HEK293 (cell line): Measurements from ENCODE around the gene ESR2.
A peak's percentile ranks its signal among the peaks of the same experiment; 100 is the strongest.

ENCODE experiments used
- CTCF ChIA-PET: fragments of 350-600 bp; formaldehyde crosslinking; extraction: SDS; loops from one replicate; lab custom pipeline; 2021; ENCODE audit warnings: antibody characterized with exemption; lab: Yijun Ruan, JAX
- POLR2A ChIA-PET: fragments of 300-600 bp; formaldehyde crosslinking; extraction: SDS; loops from one replicate; lab custom pipeline; 2020; ENCODE audit warnings: antibody characterized with exemption, inconsistent platforms; lab: Yijun Ruan, JAX
- H3K27ac ChIP-seq: fragments of 200-500 bp; sonication (Bioruptor generic); 2 replicates; pipeline ENCODE4 v1.5.1; 2014; ENCODE audit warnings: low read depth, low read length, control low read depth, inconsistent platforms; ENCODE audit errors: extremely low read depth
- H3K36me3 ChIP-seq, 2 experiments: fragments of 200-500 bp in 1 of 2; sonication (Bioruptor generic) in 1 of 2; 1 replicate in 1 of 2; 2 replicates in 1 of 2; pipeline ENCODE4 v1.5.1; 2014 to 2017; ENCODE audit warnings: inconsistent platforms in 2 of 2, low read length in 2 of 2; ENCODE audit not compliant: control insufficient read depth in 2 of 2, insufficient read depth in 1 of 2
- H3K4me1 ChIP-seq: fragments of 200-500 bp; sonication (Bioruptor generic); 2 replicates; pipeline ENCODE4 v1.5.1; 2014; ENCODE audit warnings: mild to moderate bottlenecking, low read length, inconsistent platforms; ENCODE audit not compliant: control insufficient read depth, insufficient read depth
- H3K4me3 ChIP-seq: 2 replicates; pipeline ENCODE4 v1.5.1; 2011; ENCODE audit warnings: low read depth, mild to moderate bottlenecking, control low read depth, low read length, moderate library complexity
- H3K9me3 ChIP-seq: fragments of 200-500 bp; sonication (Bioruptor generic); 2 replicates; pipeline ENCODE4 v1.5.1; 2014; ENCODE audit warnings: low read depth, low read length, inconsistent platforms; ENCODE audit not compliant: control insufficient read depth, insufficient read depth
- MEIS1 ChIP-seq: sonication (generic); formaldehyde crosslinking; IDR thresholded peaks from 2 replicates; pipeline ENCODE4 v1.8.1; 2022; ENCODE audit warnings: missing genetic modification reagents, mild to moderate bottlenecking, borderline replicate concordance
- MZF1 ChIP-seq: fragments of 450-650 bp; formaldehyde crosslinking; IDR thresholded peaks from 2 replicates; pipeline ENCODE4 v1.5.1; 2017; ENCODE audit warnings: missing biosample characterization, missing genetic modification characterization, borderline replicate concordance
- PRDM10 ChIP-seq: fragments of 450-650 bp; formaldehyde crosslinking; IDR thresholded peaks from 2 replicates; pipeline ENCODE4 v1.5.1; 2016; ENCODE audit warnings: missing biosample characterization, missing genetic modification characterization
- SCRT1 ChIP-seq: fragments of 450-650 bp; formaldehyde crosslinking; IDR thresholded peaks from 2 replicates; pipeline ENCODE4 v1.5.1; 2016; ENCODE audit warnings: missing biosample characterization, missing genetic modification characterization, borderline replicate concordance
- YY2 ChIP-seq: fragments of 450-650 bp; formaldehyde crosslinking; IDR thresholded peaks from 2 replicates; pipeline ENCODE4 v1.5.1; 2016; ENCODE audit warnings: missing biosample characterization, missing genetic modification characterization
- ZBTB17 ChIP-seq: fragments of 450-650 bp; formaldehyde crosslinking; IDR thresholded peaks from 2 replicates; pipeline ENCODE4 v1.5.1; 2016; ENCODE audit warnings: missing biosample characterization, missing genetic modification characterization
- ZBTB48 ChIP-seq: fragments of 450-650 bp; formaldehyde crosslinking; IDR thresholded peaks from 2 replicates; pipeline ENCODE4 v1.5.1; 2016; ENCODE audit warnings: missing biosample characterization, missing genetic modification characterization
- ZEB2 ChIP-seq: fragments of 450-650 bp; formaldehyde crosslinking; IDR thresholded peaks from 2 replicates; pipeline ENCODE4 v1.5.1; 2016; ENCODE audit warnings: missing biosample characterization, missing genetic modification characterization
- ZNF184 ChIP-seq: fragments of 450-650 bp; IDR thresholded peaks from 2 replicates; pipeline ENCODE4 v1.5.1; 2018; ENCODE audit warnings: missing biosample characterization, mild to moderate bottlenecking, missing genetic modification characterization
- ZNF362 ChIP-seq: fragments of 450-650 bp; formaldehyde crosslinking; IDR thresholded peaks from 2 replicates; pipeline ENCODE4 v1.5.1; 2016; ENCODE audit warnings: missing biosample characterization, missing genetic modification characterization
- ZNF48 ChIP-seq: fragments of 450-650 bp; formaldehyde crosslinking; IDR thresholded peaks from 2 replicates; pipeline ENCODE4 v1.5.1; 2016; ENCODE audit warnings: missing biosample characterization, missing genetic modification characterization
- ZNF521 ChIP-seq: fragments of 450-650 bp; formaldehyde crosslinking; IDR thresholded peaks from 2 replicates; pipeline ENCODE4 v1.5.1; 2017; ENCODE audit warnings: missing biosample characterization, mild to moderate bottlenecking, missing genetic modification characterization
- ZNF623 ChIP-seq: fragments of 450-650 bp; formaldehyde crosslinking; IDR thresholded peaks from 2 replicates; pipeline ENCODE4 v1.5.1; 2016; ENCODE audit warnings: missing biosample characterization, missing genetic modification characterization
- ZNF664 ChIP-seq: fragments of 450-650 bp; formaldehyde crosslinking; IDR thresholded peaks from 2 replicates; pipeline ENCODE4 v1.5.1; 2016; ENCODE audit warnings: missing biosample characterization, missing genetic modification characterization
- ZNF670 ChIP-seq: fragments of 450-650 bp; formaldehyde crosslinking; IDR thresholded peaks from 2 replicates; pipeline ENCODE4 v1.5.1; 2016; ENCODE audit warnings: missing biosample characterization, missing genetic modification characterization, low read depth
- ZNF692 ChIP-seq: fragments of 450-650 bp; formaldehyde crosslinking; IDR thresholded peaks from 2 replicates; pipeline ENCODE4 v1.5.1; 2016; ENCODE audit warnings: missing biosample characterization, missing genetic modification characterization
- ZSCAN16 ChIP-seq: fragments of 450-650 bp; formaldehyde crosslinking; IDR thresholded peaks from 2 replicates; pipeline ENCODE4 v1.5.1; 2016; ENCODE audit warnings: missing biosample characterization, missing genetic modification characterization
- ZSCAN18 ChIP-seq: fragments of 450-650 bp; formaldehyde crosslinking; IDR thresholded peaks from 2 replicates; pipeline ENCODE4 v1.5.1; 2016; ENCODE audit warnings: missing biosample characterization, missing genetic modification characterization
- ZXDB ChIP-seq: fragments of 450-650 bp; formaldehyde crosslinking; IDR thresholded peaks from 2 replicates; pipeline ENCODE4 v1.5.1; 2016; ENCODE audit warnings: missing biosample characterization, missing genetic modification characterization
- TF ChIP-seq, protein P1 (sequence below): fragments of 450-650 bp; formaldehyde crosslinking; IDR thresholded peaks from 2 replicates; pipeline ENCODE4 v1.5.1; 2017; ENCODE audit warnings: missing biosample characterization, missing genetic modification characterization
- TF ChIP-seq, protein P2 (sequence below): fragments of 450-650 bp; formaldehyde crosslinking; IDR thresholded peaks from 2 replicates; pipeline ENCODE4 v1.5.1; 2016; ENCODE audit warnings: missing biosample characterization, missing genetic modification characterization

ESR2 gene

DNA sequence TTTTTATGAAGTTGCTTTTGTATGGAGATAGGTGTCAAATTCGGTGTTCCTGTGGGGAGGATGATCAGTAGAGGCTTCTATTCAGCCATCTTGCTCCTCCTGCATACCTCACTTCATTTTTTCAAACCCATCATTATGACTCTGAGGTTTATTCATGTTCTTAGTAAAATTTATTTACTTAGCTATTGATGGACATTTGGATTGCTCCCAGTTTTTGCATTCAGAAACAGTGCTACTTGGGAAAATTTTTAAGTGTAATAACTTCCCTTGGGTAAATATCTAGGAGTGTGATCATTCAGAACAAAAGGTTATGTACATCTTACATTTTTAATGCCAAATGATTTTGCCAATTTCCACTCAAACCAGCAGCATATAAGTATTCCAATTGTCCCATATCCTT lies 233.1 kb downstream of the ESR2 start (continued):
- TF ChIP-seq, protein P1, sequence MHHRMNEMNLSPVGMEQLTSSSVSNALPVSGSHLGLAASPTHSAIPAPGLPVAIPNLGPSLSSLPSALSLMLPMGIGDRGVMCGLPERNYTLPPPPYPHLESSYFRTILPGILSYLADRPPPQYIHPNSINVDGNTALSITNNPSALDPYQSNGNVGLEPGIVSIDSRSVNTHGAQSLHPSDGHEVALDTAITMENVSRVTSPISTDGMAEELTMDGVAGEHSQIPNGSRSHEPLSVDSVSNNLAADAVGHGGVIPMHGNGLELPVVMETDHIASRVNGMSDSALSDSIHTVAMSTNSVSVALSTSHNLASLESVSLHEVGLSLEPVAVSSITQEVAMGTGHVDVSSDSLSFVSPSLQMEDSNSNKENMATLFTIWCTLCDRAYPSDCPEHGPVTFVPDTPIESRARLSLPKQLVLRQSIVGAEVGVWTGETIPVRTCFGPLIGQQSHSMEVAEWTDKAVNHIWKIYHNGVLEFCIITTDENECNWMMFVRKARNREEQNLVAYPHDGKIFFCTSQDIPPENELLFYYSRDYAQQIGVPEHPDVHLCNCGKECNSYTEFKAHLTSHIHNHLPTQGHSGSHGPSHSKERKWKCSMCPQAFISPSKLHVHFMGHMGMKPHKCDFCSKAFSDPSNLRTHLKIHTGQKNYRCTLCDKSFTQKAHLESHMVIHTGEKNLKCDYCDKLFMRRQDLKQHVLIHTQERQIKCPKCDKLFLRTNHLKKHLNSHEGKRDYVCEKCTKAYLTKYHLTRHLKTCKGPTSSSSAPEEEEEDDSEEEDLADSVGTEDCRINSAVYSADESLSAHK = no peak

GRCh38 chr14:64060648-64061096 lies 233.5 kb downstream of the ESR2 start:
- no peaks in the 10 kb centered on the region for H3K9me3 ChIP-seq
- ChIA-PET CTCF (interaction anchor here (0.6 to 1.1 kb wide), 5 partner anchors 10 to 132 kb away, joined by 3 to 4 read pairs (median 3); no protein-coding TSS in a partner anchor), POLR2A (no interaction called here)
- peaks cover 8 to 16% of the 10 kb centered on the region in 2 experiments for H3K36me3 ChIP-seq
- no peaks in the 10 kb centered on the region for H3K4me1 ChIP-seq
- H3K27ac ChIP-seq = no peak overlapping the region
- H3K4me3 ChIP-seq = no peak overlapping the region
- TF ChIP-seq ZXDB (tag by site-specific recombination) = 0 out of 2 replicates have a peak, but pooled peaks have one; percentile 25
- no peak for TF ChIP-seq ZBTB17 (tag by site-specific recombination)
- TF ChIP-seq ZNF362 (tag by site-specific recombination) = no peak
- no peak for TF ChIP-seq ZNF48 (tag by site-specific recombination)
- TF ChIP-seq MZF1 (tag by site-specific recombination) = peak; percentile 72; the same call in 1 of the 2 replicates
- peak; percentile 92 for TF ChIP-seq PRDM10 (tag by site-specific recombination)

DNA sequence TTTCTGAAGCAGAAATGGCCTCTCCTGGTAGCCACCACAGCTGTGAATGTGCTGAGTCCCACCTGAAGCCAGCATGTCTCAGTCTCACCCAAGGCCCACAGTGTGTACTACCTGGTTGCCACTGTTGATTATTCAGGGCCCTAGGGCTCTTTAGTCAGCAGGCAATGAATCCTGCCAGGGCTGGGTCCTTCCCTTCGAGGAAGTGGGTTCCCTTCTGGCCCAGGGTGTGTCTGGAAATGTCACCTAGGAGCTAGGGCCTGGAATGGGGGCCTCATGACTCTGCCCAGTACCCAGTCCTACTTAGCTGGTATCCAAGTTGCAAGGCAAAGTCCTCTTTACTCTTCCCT lies 234.0 kb downstream of the ESR2 start:
- no peaks in the 10 kb centered on the region for H3K9me3 ChIP-seq
- TF ChIP-seq ZNF184 (no peak), ZSCAN16 (no peak), ZEB2 (tag by site-specific recombination) (no peak), ZNF623 (tag by site-specific recombination) (no peak), ZNF670 (tag by site-specific recombination) (no peak), ZNF362 (tag by site-specific recombination) (no peak), ZNF664 (tag by site-specific recombination) (no peak), SCRT1 (tag by site-specific recombination) (no peak), ZNF521 (tag by site-specific recombination) (no peak), ZBTB48 (no peak), ZSCAN18 (tag by site-specific recombination) (no peak), ZNF692 (tag by site-specific recombination) (no peak), YY2 (tag by site-specific recombination) (no peak), MEIS1 (CRISPR knock-in tag) (no peak)
- TF ChIP-seq, protein P2, sequence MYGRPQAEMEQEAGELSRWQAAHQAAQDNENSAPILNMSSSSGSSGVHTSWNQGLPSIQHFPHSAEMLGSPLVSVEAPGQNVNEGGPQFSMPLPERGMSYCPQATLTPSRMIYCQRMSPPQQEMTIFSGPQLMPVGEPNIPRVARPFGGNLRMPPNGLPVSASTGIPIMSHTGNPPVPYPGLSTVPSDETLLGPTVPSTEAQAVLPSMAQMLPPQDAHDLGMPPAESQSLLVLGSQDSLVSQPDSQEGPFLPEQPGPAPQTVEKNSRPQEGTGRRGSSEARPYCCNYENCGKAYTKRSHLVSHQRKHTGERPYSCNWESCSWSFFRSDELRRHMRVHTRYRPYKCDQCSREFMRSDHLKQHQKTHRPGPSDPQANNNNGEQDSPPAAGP (tag by site-specific recombination) = no peak
- H3K36me3 ChIP-seq = peaks cover 9 to 13% of the 10 kb centered on the region in 2 experiments
- CTCF ChIA-PET = interaction anchor here (0.6 to 1.1 kb wide), 5 partner anchors 9 to 132 kb away, joined by 3 to 4 read pairs (median 3); no protein-coding TSS in a partner anchor
- POLR2A ChIA-PET = no interaction called here
- no peak overlapping the region for H3K27ac ChIP-seq
- H3K4me1 ChIP-seq = no peaks in the 10 kb centered on the region
- no peak overlapping the region for H3K4me3 ChIP-seq
